ENCODE results near the gene AKAP6. TPM values are rescaled to one million over a fixed set of nuclear protein-coding genes. Genes with fewer than 3 reads are reported as not detected.

The AKAP6 gene
- total and polyA plus RNA-seq, 10 of the 15 experiments (the other 5 are each of a cell fraction or from before 2014, with no cell fraction given) = 0.35 to 5.9 (median 2.2) TPM

GRCh38 chr14:32601069-32601468 is 272.0 kb downstream of the AKAP6 start:
- Histone ChIP-seq H2AFZ (ENCODE audit: control insufficient read depth, low read depth, low read length) (no peak overlapping the region), H3K27ac (ENCODE audit: control insufficient read depth, insufficient read depth) (no peak overlapping the region), H3K4me2 (ENCODE audit: control insufficient read depth, insufficient read depth) (no peak overlapping the region), H3K36me3 (ENCODE audit: control insufficient read depth in 2 of 2, insufficient read depth in 2 of 2, low read length in 1 of 2) (no peaks in the 10 kb centered on the region), H3K79me2 (ENCODE audit: control insufficient read depth, insufficient read depth, low read length) (no peaks in the 10 kb centered on the region), H4K20me1 (ENCODE audit: control insufficient read depth, insufficient read depth) (no peaks in the 10 kb centered on the region), H3K4me3 (no peak overlapping the region), H3K4me1 (ENCODE audit: control insufficient read depth, insufficient read depth, low read length) (peaks cover 13% of the 10 kb centered on the region; the same call in 1 of the 2 replicates), H3K9ac (ENCODE audit: control insufficient read depth, insufficient read depth, low read length) (no peak overlapping the region), H3K9me3 (replicated peaks; ENCODE audit: control insufficient read depth, insufficient read depth, low read length) (no peaks in the 10 kb centered on the region), H3K27me3 (replicated peaks in 1 of 2; ENCODE audit: control insufficient read depth in 2 of 2, insufficient read depth in 2 of 2, low read length in 1 of 2) (no peaks in the 10 kb centered on the region)
- 91% methylated on average over 2 of the region's 2 CpGs for WGBS (ENCODE audit: insufficient coverage, insufficient replicate concordance, low lambda C conversion rate, missing lambda C conversion rate)
- intact Hi-C loops (cut with micrococcal nuclease; ENCODE audit: unreplicated experiment) = no loop called here
- no peak for DNase-seq (ENCODE audit: low read depth, low spot score)
- ATAC-seq = no peak
- ChIA-PET CTCF (no interaction called here), SMC1A (ENCODE audit: uncharacterized antibody, unreplicated experiment) (no interaction called here), RAD21 (ENCODE audit: unreplicated experiment) (no interaction called here), POLR2A (no interaction called here)
- BruUV-seq (replicated peaks) = no TSS peak
- no peak for FAIRE-seq
- in situ Hi-C loops (cut with MboI) = no loop called here
- TF ChIP-seq NKRF (conservative IDR thresholded peaks at IDR 0.05) = no peak
- TF ChIP-seq EED (IDR thresholded peaks at IDR 0.05; ENCODE audit: low read depth) = no peak
- TF ChIP-seq PAX5 (IDR thresholded peaks at IDR 0.05; ENCODE audit: borderline replicate concordance, low read depth, low read length) = no peak
- TF ChIP-seq ZBTB4 (CRISPR knock-in tag; IDR thresholded peaks at IDR 0.05) = no peak
- no peak for TF ChIP-seq RBBP5 (conservative IDR thresholded peaks at IDR 0.05)
- TF ChIP-seq TBL1XR1 (IDR thresholded peaks at IDR 0.05; ENCODE audit: low read depth, low read length) = no peak
